K562 (cell line): Measurements from ENCODE around the gene APOA1. TPM values are rescaled to one million over a fixed set of nuclear protein-coding genes. Genes with fewer than 3 reads are reported as not detected.

Experiments
- ATAC-seq: fragments of 200-7000 bp; cut with Tn5 transposase; 3 replicates; pipeline ENCODE4 v1.9.1; 2020; ENCODE audit warnings: moderate library complexity
- BruUV-seq: library from RNA; stranded (reverse); fragments of 400-500 nt; replicated peaks from 2 replicates; lab custom pipeline; 2021; lab: Mats Ljungman, UMichigan
- CTCF ChIA-PET: fragments of 300-600 bp; formaldehyde crosslinking; extraction: SDS; loops from one replicate; lab custom pipeline; 2021; ENCODE audit warnings: low intra/inter-chr PET ratio; lab: Yijun Ruan, JAX
- POLR2A ChIA-PET: fragments of 300-600, 350-650 bp; sonication (Branson Sonifier 250); formaldehyde crosslinking; extraction: SDS; loops from one replicate; lab custom pipeline; 2021; ENCODE audit warnings: antibody characterized with exemption, inconsistent platforms; lab: Yijun Ruan, JAX
- DNase-seq, 4 experiments: peaks; one replicate each; pipeline versions ENCODE4 v3.0.0 to v3.0.0-alpha.2; 2011 to 2018; ENCODE audit warnings: low spot score in 3 of 4, mixed read lengths in 3 of 4; ENCODE audit errors: extremely low read depth in 1 of 4
- FAIRE-seq: peaks from 2 replicates; lab custom pipeline; 2011; peaks lifted over from hg19 to GRCh38; lab: Jason Lieb, UNC
- H2AFZ ChIP-seq: 2 replicates; pipeline ENCODE4 v1.6.0; 2011; ENCODE audit warnings: low read depth, low read length, control low read depth, inconsistent platforms
- H3K27ac ChIP-seq: fragments of 200-600 bp; 3 replicates; pipeline ENCODE4 v1.8.0; 2011; ENCODE audit warnings: low read depth, mild to moderate bottlenecking, control low read depth, inconsistent platforms, low read length, moderate library complexity, mixed read lengths; ENCODE audit errors: extremely low read depth
- H3K27me3 ChIP-seq, 2 experiments: fragments of 300-600 bp in 1 of 2; 2 replicates in 1 of 2; 3 replicates in 1 of 2; pipeline versions ENCODE4 v1.6.0 to v1.8.0; 2011; ENCODE audit warnings: inconsistent platforms in 2 of 2, low read length in 2 of 2, mild to moderate bottlenecking in 1 of 2, mixed read lengths in 1 of 2, moderate library complexity in 1 of 2; ENCODE audit not compliant: control insufficient read depth in 2 of 2, insufficient read depth in 2 of 2
- H3K36me3 ChIP-seq: fragments of 300-600 bp; 3 replicates; pipeline ENCODE4 v1.8.0; 2011; ENCODE audit warnings: mild to moderate bottlenecking, low read length, inconsistent platforms; ENCODE audit not compliant: control insufficient read depth, insufficient read depth
- H3K4me1 ChIP-seq, 2 experiments: fragments of 200-600 bp in 1 of 2; replicated peaks in 1 of 2; 2 replicates in 1 of 2; 3 replicates in 1 of 2; pipeline versions ENCODE4 v1.5.1 to v1.8.0; 2011; ENCODE audit warnings: inconsistent platforms in 2 of 2, low read length in 2 of 2, mild to moderate bottlenecking in 1 of 2, mixed read lengths in 1 of 2, moderate library complexity in 1 of 2; ENCODE audit not compliant: control insufficient read depth in 2 of 2, insufficient read depth in 2 of 2
- H3K4me2 ChIP-seq: 2 replicates; pipeline ENCODE4 v1.6.1; 2011; ENCODE audit warnings: low read length, control low read depth, inconsistent platforms, mixed read lengths; ENCODE audit not compliant: insufficient read depth
- H3K4me3 ChIP-seq: fragments of 200-600 bp; sonication (generic), shearing (Covaris generic); 2 replicates; pipeline ENCODE4 v1.5.1; 2016; ENCODE audit warnings: control low read depth, inconsistent platforms
- H3K79me2 ChIP-seq: fragments of 200-600 bp; 3 replicates; pipeline ENCODE4 v1.8.0; 2011; ENCODE audit warnings: low read length, inconsistent platforms; ENCODE audit not compliant: control insufficient read depth, insufficient read depth
- H3K9ac ChIP-seq, 2 experiments: 2 replicates each; pipeline versions ENCODE4 v1.6.0 to v1.6.1; 2011; ENCODE audit warnings: low read depth in 2 of 2, low read length in 2 of 2, control low read depth in 1 of 2, inconsistent platforms in 1 of 2, mild to moderate bottlenecking in 1 of 2, mixed read lengths in 1 of 2; ENCODE audit not compliant: insufficient read depth in 1 of 2
- H3K9me1 ChIP-seq: one replicate; pipeline ENCODE4 v1.6.0; 2011; ENCODE audit warnings: inconsistent platforms, mild to moderate bottlenecking, low read length, moderate library complexity; ENCODE audit not compliant: control insufficient read depth, insufficient read depth
- H3K9me3 ChIP-seq: replicated peaks from 2 replicates; pipeline ENCODE4 v1.5.1; 2011; ENCODE audit warnings: low read depth, low read length, inconsistent platforms; ENCODE audit not compliant: control insufficient read depth, insufficient read depth
- H4K20me1 ChIP-seq: replicated peaks from 2 replicates; pipeline ENCODE4 v1.6.1; 2011; ENCODE audit warnings: low read length, inconsistent platforms, mixed read lengths; ENCODE audit not compliant: control insufficient read depth, insufficient read depth
- CBFA2T3 ChIP-seq: fragments of 450-650 bp; IDR thresholded peaks from 2 replicates; pipeline ENCODE4 v1.6.1; 2017
- CBFB ChIP-seq: sonication (generic); formaldehyde crosslinking; IDR thresholded peaks from 2 replicates; pipeline ENCODE4 v1.4.0; 2020; ENCODE audit warnings: mild to moderate bottlenecking, missing genetic modification reagents
- CEBPB ChIP-seq: fragments of 450-650 bp; IDR thresholded peaks from 2 replicates; pipeline ENCODE4 v1.6.1; 2016; ENCODE audit warnings: missing genetic modification characterization, missing compliant biosample characterization
- EGR1 ChIP-seq: fragments of 450-650 bp; conservative IDR thresholded peaks from 2 replicates; pipeline ENCODE4 v1.6.1; 2017; ENCODE audit warnings: mild to moderate bottlenecking
- FOSL1 ChIP-seq: fragments of 200-800 bp; sonication (Bioruptor generic); conservative IDR thresholded peaks from 2 replicates; pipeline ENCODE4 v1.6.1; 2016; ENCODE audit warnings: missing genetic modification characterization, missing compliant biosample characterization
- HDAC3 ChIP-seq: fragments of 450-650 bp; IDR thresholded peaks from 2 replicates; pipeline ENCODE4 v1.6.1; 2018; ENCODE audit warnings: borderline replicate concordance, mild to moderate bottlenecking, moderate library complexity; ENCODE audit not compliant: partially characterized antibody
- JUN ChIP-seq, 2 experiments: sonication (generic) in 1 of 2; formaldehyde crosslinking in 1 of 2; IDR thresholded peaks; 2 replicates each; pipeline versions ENCODE4 v1.6.1 to v1.8.0; 2012 to 2022; ENCODE audit warnings: borderline replicate concordance in 2 of 2, mild to moderate bottlenecking in 2 of 2, improper control_type of control experiment in 1 of 2, low read depth in 1 of 2, low read length in 1 of 2, missing genetic modification reagents in 1 of 2
- JUND ChIP-seq, 2 experiments: IDR thresholded peaks; 2 replicates in 1 of 2; 3 replicates in 1 of 2; pipeline ENCODE4 v1.6.1; 2011; ENCODE audit warnings: borderline replicate concordance in 2 of 2, low read depth in 2 of 2, low read length in 2 of 2, improper control_type of control experiment in 1 of 2, missing biosample characterization in 1 of 2, missing genetic modification characterization in 1 of 2, missing genetic modification reagents in 1 of 2
- L3MBTL2 ChIP-seq: fragments of 450-650 bp; IDR thresholded peaks from 2 replicates; pipeline ENCODE4 v1.6.1; 2016; ENCODE audit warnings: mild to moderate bottlenecking, moderate library complexity
- MYC ChIP-seq, 2 experiments: fragments of 250-450 bp in 1 of 2; sonication (Bioruptor Pico) in 1 of 2; IDR thresholded peaks; 2 replicates each; pipeline versions ENCODE4 v1.5.1 to v1.6.1; 2012 to 2021; ENCODE audit warnings: low read depth in 2 of 2, borderline replicate concordance in 1 of 2, improper control_type of control experiment in 1 of 2, low read length in 1 of 2, mild to moderate bottlenecking in 1 of 2, moderate library complexity in 1 of 2
- ZFP36 ChIP-seq: fragments of 150-350 bp; IDR thresholded peaks from 2 replicates; pipeline ENCODE4 v1.6.1; 2018; ENCODE audit warnings: low read length, low read depth; ENCODE audit not compliant: partially characterized antibody
- WGBS: fragments of 100-300 bp; shearing (Covaris generic); methylation state at CpG from one replicate; pipeline ENCODE4 v1.1.6; 2016; ENCODE audit warnings: low coverage, mixed read lengths; ENCODE audit not compliant: insufficient coverage; ENCODE audit errors: missing lambda C conversion rate; 5-methylcytosine and 5-hydroxymethylcytosine counted together
- in situ Hi-C: fragments of 300-500 bp; cut with MboI; formaldehyde crosslinking; loops from 4 replicates; pipeline ENCODE4 v1.15.0; 2018; ENCODE audit warnings: inconsistent platforms, mixed read lengths
- intact Hi-C: fragments of 100-400 bp; cut with micrococcal nuclease; formaldehyde crosslinking; loops from 2 replicates; pipeline ENCODE4 v1.14.2; 2022
- polyA plus RNA-seq, 8 experiments: library from polyadenylated mRNA; depleted of rRNA in 4 of 8; stranded (reverse) in 5 of 8; unstranded in 3 of 8; fragments of >200 nt; fragmentation: Nextera tagmentation in 2 of 8; fragmentation: Illumina TruSeq in 1 of 8; extraction: Ambion mirVana in 2 of 8; extraction: Trizol in 1 of 8; gene quantifications; 2 replicates each; pipeline versions ENCODE4 v1.2.1 to v1.2.3, GENCODE V29; 2011 to 2014; ENCODE audit warnings: inconsistent platforms in 1 of 8, missing spikeins in 1 of 8
- total RNA-seq, 7 experiments: library from RNA; depleted of rRNA in 6 of 7; stranded (reverse); fragments of >200 nt in 6 of 7; fragmentation: Illumina TruSeq in 2 of 7; extraction: Trizol in 2 of 7; gene quantifications; 2 replicates each; pipeline versions ENCODE4 v1.2.1 to v1.2.3, GENCODE V29; 2011 to 2021; ENCODE audit warnings: low replicate concordance in 1 of 7
- TF ChIP-seq, protein P1 (sequence below): fragments of 450-650 bp; IDR thresholded peaks from 2 replicates; pipeline ENCODE4 v1.6.1; 2018; ENCODE audit not compliant: partially characterized antibody
- TF ChIP-seq, protein P2 (sequence below), 2 experiments: fragments of 450-650 bp; conservative IDR thresholded peaks; 2 replicates each; pipeline ENCODE4 v1.6.1; 2017; ENCODE audit warnings: mild to moderate bottlenecking in 2 of 2, moderate library complexity in 2 of 2

The APOA1 gene
- total and polyA plus RNA-seq, 9 of the 15 experiments (the other 6 are each of a cell fraction or from before 2014, with no cell fraction given): 1.8 TPM; not detected in 8

DNA sequence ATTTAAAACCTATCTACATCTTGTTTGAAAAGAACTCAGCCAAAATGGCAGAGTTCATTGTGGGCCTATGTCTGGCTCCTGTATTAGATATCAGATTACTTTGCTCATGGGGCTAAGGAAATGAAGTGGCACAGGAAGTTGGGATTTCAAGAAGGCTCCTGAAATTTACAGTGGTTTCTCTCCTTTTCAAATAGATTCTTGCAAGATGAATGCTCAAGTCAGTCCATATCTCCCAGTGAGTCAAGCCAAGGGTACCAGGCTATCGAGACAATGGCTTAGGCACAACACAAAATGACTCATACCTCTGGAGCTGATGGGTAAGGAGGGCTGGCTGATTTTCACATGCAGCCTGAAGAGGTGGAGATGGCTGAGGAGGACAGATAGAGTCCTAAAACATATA, 24.1 kb upstream of the APOA1 start (continued):
- peak; percentile 8; the same call in 1 of the 2 replicates for TF ChIP-seq JUN (IDR thresholded peaks at IDR 0.05; ENCODE audit: borderline replicate concordance, low read depth, low read length)
- TF ChIP-seq JUN (CRISPR knock-in tag; IDR thresholded peaks at IDR 0.05; ENCODE audit: borderline replicate concordance): no peak
- TF ChIP-seq JUND (IDR thresholded peaks at IDR 0.05; ENCODE audit: borderline replicate concordance, low read depth, low read length): peak; percentile 70
- TF ChIP-seq JUND (tag; IDR thresholded peaks at IDR 0.05; ENCODE audit: borderline replicate concordance, low read depth, low read length): peak; percentile 50; the same call in 1 of the 3 replicates
- TF ChIP-seq CBFA2T3: peak; percentile 30; the same call in 1 of the 2 replicates

DNA sequence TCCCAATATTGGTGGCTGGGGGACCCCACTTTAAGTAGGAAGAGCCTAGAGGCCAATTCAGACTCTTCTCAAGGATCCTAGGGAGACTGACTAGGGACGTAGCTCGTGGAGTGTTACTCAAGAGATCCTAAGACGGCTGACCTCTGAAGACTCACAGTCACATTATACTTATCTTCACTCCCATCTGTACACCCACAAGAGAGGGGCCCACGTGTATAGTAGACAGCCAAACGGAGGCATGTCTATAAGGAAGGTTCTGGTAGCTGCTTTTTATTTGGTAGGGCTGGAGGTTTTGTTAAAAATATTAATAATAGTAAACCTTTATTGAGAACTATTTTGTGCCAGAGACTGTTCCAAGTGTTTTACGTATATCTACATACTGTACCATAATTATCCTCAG, 22.9 kb upstream of the APOA1 start:
- H3K9me3 ChIP-seq: no peaks in the 10 kb centered on the region
- ChIA-PET CTCF (no interaction called here), POLR2A (interaction anchor here (0.6 to 1.5 kb wide), 3 partner anchors 12 to 83 kb away, joined by 3 to 4 read pairs (median 3); no protein-coding TSS in a partner anchor)
- no peaks in the 10 kb centered on the region for H3K27me3 ChIP-seq
- H3K4me1 ChIP-seq: peaks cover 5 to 12% of the 10 kb centered on the region in 2 experiments; a peak in 4 of 5 replicates
- no peaks in the 10 kb centered on the region for H3K79me2 ChIP-seq
- FAIRE-seq (no peak), DNase-seq (peak; percentile 38 to 50 (median 44)), ATAC-seq (peak; percentile 88)
- 23% methylated on average over 6 of the region's 6 CpGs for WGBS
- TF ChIP-seq JUND (IDR thresholded peaks at IDR 0.05; ENCODE audit: borderline replicate concordance, low read depth, low read length): 0 out of 2 replicates have a peak, but pooled peaks have one; percentile 2
- TF ChIP-seq JUND (tag; IDR thresholded peaks at IDR 0.05; ENCODE audit: borderline replicate concordance, low read depth, low read length): no peak; the same call in 2 of the 3 replicates
- peak; percentile 64 for TF ChIP-seq MYC (IDR thresholded peaks at IDR 0.05; ENCODE audit: low read depth, low read length)
- TF ChIP-seq MYC (CRISPR knock-in tag; IDR thresholded peaks at IDR 0.05; ENCODE audit: borderline replicate concordance, low read depth): no peak
- peak; percentile 34; the same call in 1 of the 2 replicates for TF ChIP-seq FOSL1 (tag)
- TF ChIP-seq EGR1: peak; percentile 59
- TF ChIP-seq L3MBTL2: peak; percentile 45; the same call in 1 of the 2 replicates
- no peak for TF ChIP-seq ZFP36
- TF ChIP-seq, protein P1, sequence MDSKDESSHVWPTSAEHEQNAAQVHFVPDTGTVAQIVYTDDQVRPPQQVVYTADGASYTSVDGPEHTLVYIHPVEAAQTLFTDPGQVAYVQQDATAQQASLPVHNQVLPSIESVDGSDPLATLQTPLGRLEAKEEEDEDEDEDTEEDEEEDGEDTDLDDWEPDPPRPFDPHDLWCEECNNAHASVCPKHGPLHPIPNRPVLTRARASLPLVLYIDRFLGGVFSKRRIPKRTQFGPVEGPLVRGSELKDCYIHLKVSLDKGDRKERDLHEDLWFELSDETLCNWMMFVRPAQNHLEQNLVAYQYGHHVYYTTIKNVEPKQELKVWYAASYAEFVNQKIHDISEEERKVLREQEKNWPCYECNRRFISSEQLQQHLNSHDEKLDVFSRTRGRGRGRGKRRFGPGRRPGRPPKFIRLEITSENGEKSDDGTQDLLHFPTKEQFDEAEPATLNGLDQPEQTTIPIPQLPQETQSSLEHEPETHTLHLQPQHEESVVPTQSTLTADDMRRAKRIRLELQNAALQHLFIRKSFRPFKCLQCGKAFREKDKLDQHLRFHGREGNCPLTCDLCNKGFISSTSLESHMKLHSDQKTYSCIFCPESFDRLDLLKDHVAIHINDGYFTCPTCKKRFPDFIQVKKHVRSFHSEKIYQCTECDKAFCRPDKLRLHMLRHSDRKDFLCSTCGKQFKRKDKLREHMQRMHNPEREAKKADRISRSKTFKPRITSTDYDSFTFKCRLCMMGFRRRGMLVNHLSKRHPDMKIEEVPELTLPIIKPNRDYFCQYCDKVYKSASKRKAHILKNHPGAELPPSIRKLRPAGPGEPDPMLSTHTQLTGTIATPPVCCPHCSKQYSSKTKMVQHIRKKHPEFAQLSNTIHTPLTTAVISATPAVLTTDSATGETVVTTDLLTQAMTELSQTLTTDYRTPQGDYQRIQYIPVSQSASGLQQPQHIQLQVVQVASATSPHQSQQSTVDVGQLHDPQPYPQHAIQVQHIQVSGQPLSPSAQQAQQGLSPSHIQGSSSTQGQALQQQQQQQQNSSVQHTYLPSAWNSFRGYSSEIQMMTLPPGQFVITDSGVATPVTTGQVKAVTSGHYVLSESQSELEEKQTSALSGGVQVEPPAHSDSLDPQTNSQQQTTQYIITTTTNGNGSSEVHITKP: peak; percentile 55
- TF ChIP-seq HDAC3: no peak
- TF ChIP-seq, protein P2, sequence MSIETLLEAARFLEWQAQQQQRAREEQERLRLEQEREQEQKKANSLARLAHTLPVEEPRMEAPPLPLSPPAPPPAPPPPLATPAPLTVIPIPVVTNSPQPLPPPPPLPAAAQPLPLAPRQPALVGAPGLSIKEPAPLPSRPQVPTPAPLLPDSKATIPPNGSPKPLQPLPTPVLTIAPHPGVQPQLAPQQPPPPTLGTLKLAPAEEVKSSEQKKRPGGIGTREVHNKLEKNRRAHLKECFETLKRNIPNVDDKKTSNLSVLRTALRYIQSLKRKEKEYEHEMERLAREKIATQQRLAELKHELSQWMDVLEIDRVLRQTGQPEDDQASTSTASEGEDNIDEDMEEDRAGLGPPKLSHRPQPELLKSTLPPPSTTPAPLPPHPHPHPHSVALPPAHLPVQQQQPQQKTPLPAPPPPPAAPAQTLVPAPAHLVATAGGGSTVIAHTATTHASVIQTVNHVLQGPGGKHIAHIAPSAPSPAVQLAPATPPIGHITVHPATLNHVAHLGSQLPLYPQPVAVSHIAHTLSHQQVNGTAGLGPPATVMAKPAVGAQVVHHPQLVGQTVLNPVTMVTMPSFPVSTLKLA (conservative IDR thresholded peaks at IDR 0.05): peak; percentile 49 to 61; a peak in 3 of 4 replicates
- TF ChIP-seq CEBPB (tag): 0 out of 2 replicates have a peak, but pooled peaks have one; percentile 24
- no peak for TF ChIP-seq CBFB (CRISPR knock-in tag)
- no TSS peak for BruUV-seq
- H2AFZ ChIP-seq: no peak overlapping the region
- no peak overlapping the region for H3K9ac ChIP-seq
- intact Hi-C loops (no loop called here), in situ Hi-C loops (no loop called here)
- H3K4me2 ChIP-seq: peak overlapping the region; percentile 4; the same call in 1 of the 2 replicates
- no peaks in the 10 kb centered on the region for H3K9me1 ChIP-seq
- H3K4me3 ChIP-seq: no peak overlapping the region
- H3K36me3 ChIP-seq: peaks cover 70% of the 10 kb centered on the region
- H3K27ac ChIP-seq: no peak overlapping the region
- H4K20me1 ChIP-seq: no peaks in the 10 kb centered on the region
